GM12878 (cell line): ENCODE results near the gene PPP1R1B. TPM values are rescaled to one million over a fixed set of nuclear protein-coding genes. Genes with fewer than 3 reads are reported as not detected.

Source experiments
- ATAC-seq: fragments of 200-7000 bp; cut with Tn5 transposase; 3 replicates; pipeline ENCODE4 v1.9.1; 2020; ENCODE audit warnings: mild to moderate bottlenecking, moderate library complexity
- BruUV-seq: library from RNA; stranded (reverse); fragments of 400-500 nt; replicated peaks from 2 replicates; lab custom pipeline; 2021; lab: Mats Ljungman, UMichigan
- CTCF ChIA-PET: fragments of 300-600 bp; sonication (Branson Sonifier 250); formaldehyde crosslinking; extraction: SDS; loops from one replicate; lab custom pipeline; 2021; ENCODE audit warnings: inconsistent platforms; lab: Yijun Ruan, JAX
- POLR2A ChIA-PET: fragments of 350-600 bp; formaldehyde crosslinking; extraction: SDS; loops from one replicate; lab custom pipeline; 2021; ENCODE audit warnings: inconsistent platforms; lab: Charles Lee
- RAD21 ChIA-PET: fragments of 300-600 bp; sonication (Branson Sonifier 250); formaldehyde crosslinking; loops from one replicate; lab custom pipeline; 2023; ENCODE audit warnings: antibody characterized with exemption; ENCODE audit not compliant: unreplicated experiment; lab: Charles Lee
- SMC1A ChIA-PET: fragments of 300-600 bp; sonication (Branson Sonifier 250); formaldehyde crosslinking; loops from one replicate; lab custom pipeline; 2023; ENCODE audit not compliant: unreplicated experiment, uncharacterized antibody; lab: Charles Lee
- DNase-seq: peaks from one replicate; pipeline ENCODE4 v3.0.0-alpha.2; 2011; ENCODE audit warnings: low read depth, low spot score
- FAIRE-seq: peaks from 3 replicates; lab custom pipeline; 2011; peaks lifted over from hg19 to GRCh38; lab: Jason Lieb, UNC
- H2AFZ ChIP-seq: 2 replicates; pipeline ENCODE4 v1.6.0; 2011; ENCODE audit warnings: low read depth, low read length, control low read depth; ENCODE audit not compliant: control insufficient read depth
- H3K27ac ChIP-seq: 2 replicates; pipeline ENCODE4 v1.5.1; 2011; ENCODE audit warnings: control low read depth; ENCODE audit not compliant: control insufficient read depth, insufficient read depth
- H3K27me3 ChIP-seq, 2 experiments: replicated peaks in 1 of 2; 2 replicates each; pipeline versions ENCODE4 v1.6.0 to v1.6.1; 2011; ENCODE audit warnings: low read length in 1 of 2; ENCODE audit not compliant: control insufficient read depth in 2 of 2, insufficient read depth in 2 of 2
- H3K36me3 ChIP-seq, 2 experiments: 2 replicates each; pipeline ENCODE4 v1.5.1; 2011; ENCODE audit warnings: low read length in 1 of 2; ENCODE audit not compliant: control insufficient read depth in 2 of 2, insufficient read depth in 2 of 2
- H3K4me1 ChIP-seq: 2 replicates; pipeline ENCODE4 v1.6.1; 2011; ENCODE audit warnings: mild to moderate bottlenecking, low read length, moderate library complexity, mixed read lengths; ENCODE audit not compliant: control insufficient read depth, insufficient read depth
- H3K4me2 ChIP-seq: 2 replicates; pipeline ENCODE4 v1.6.0; 2011; ENCODE audit warnings: control low read depth; ENCODE audit not compliant: control insufficient read depth, insufficient read depth
- H3K4me3 ChIP-seq: fragments of 200-600 bp; sonication (generic); 2 replicates; pipeline ENCODE4 v1.5.1; 2016
- H3K79me2 ChIP-seq: 2 replicates; pipeline ENCODE4 v1.6.0; 2011; ENCODE audit warnings: low read length; ENCODE audit not compliant: control insufficient read depth, insufficient read depth
- H3K9ac ChIP-seq: 2 replicates; pipeline ENCODE4 v1.8.0; 2011; ENCODE audit warnings: low read length, control low read depth, mixed read lengths; ENCODE audit not compliant: control insufficient read depth, insufficient read depth
- H3K9me3 ChIP-seq: replicated peaks from 3 replicates; pipeline ENCODE4 v1.5.1; 2011; ENCODE audit warnings: mild to moderate bottlenecking, low read length; ENCODE audit not compliant: control insufficient read depth, insufficient read depth
- H4K20me1 ChIP-seq: 2 replicates; pipeline ENCODE4 v1.6.0; 2011; ENCODE audit not compliant: control insufficient read depth, insufficient read depth
- CUX1 ChIP-seq: IDR thresholded peaks from 2 replicates; pipeline ENCODE4 v1.6.1; 2012; ENCODE audit warnings: improper control_type of control experiment, low read depth, low read length; ENCODE audit not compliant: insufficient replicate concordance
- JUNB ChIP-seq: IDR thresholded peaks from 2 replicates; pipeline ENCODE4 v1.6.1; 2016; ENCODE audit warnings: antibody characterized with exemption, mild to moderate bottlenecking
- RAD51 ChIP-seq: fragments of 450-650 bp; IDR thresholded peaks from 2 replicates; pipeline ENCODE4 v1.6.1; 2016; ENCODE audit warnings: moderate library complexity, mild to moderate bottlenecking, inconsistent platforms
- ZNF274 ChIP-seq: IDR thresholded peaks from one replicate; pipeline ENCODE4 v1.8.0; 2011; ENCODE audit not compliant: insufficient read length, insufficient read depth
- ZNF622 ChIP-seq: fragments of 450-650 bp; IDR thresholded peaks from 2 replicates; pipeline ENCODE4 v1.6.1; 2017; ENCODE audit warnings: mild to moderate bottlenecking, inconsistent platforms
- WGBS: methylation state at CpG from one replicate; pipeline ENCODE4 v1.1.6; 2016; ENCODE audit warnings: low lambda C conversion rate; ENCODE audit not compliant: insufficient replicate concordance, insufficient coverage; ENCODE audit errors: missing lambda C conversion rate; 5-methylcytosine and 5-hydroxymethylcytosine counted together
- in situ Hi-C: fragments of 300-500 bp; cut with MboI; formaldehyde crosslinking; loops from 9 replicates; pipeline ENCODE4 v1.14.3; 2018; ENCODE audit warnings: mixed read lengths
- intact Hi-C: fragments of 100-400 bp; cut with micrococcal nuclease; formaldehyde crosslinking; loops from one replicate; pipeline ENCODE4 v1.14.2; 2022; ENCODE audit not compliant: unreplicated experiment
- polyA plus RNA-seq, 11 experiments: library from polyadenylated mRNA; depleted of rRNA in 4 of 11; unstranded in 6 of 11; stranded (reverse) in 5 of 11; fragments of >200 nt; fragmentation: Nextera tagmentation in 4 of 11; fragmentation: Illumina TruSeq in 1 of 11; extraction: Ambion mirVana in 4 of 11; extraction: Trizol in 1 of 11; gene quantifications; 1 replicate in 1 of 11; 2 replicates in 10 of 11; pipeline versions ENCODE4 v1.2.1 to v1.2.3, GENCODE V29; 2011 to 2016; ENCODE audit warnings: inconsistent platforms in 2 of 11, missing spikeins in 2 of 11, low read depth in 1 of 11
- total RNA-seq, 4 experiments: library from RNA; depleted of rRNA in 3 of 4; stranded (reverse); fragments of >200 nt in 3 of 4; fragmentation: Illumina TruSeq in 1 of 4; extraction: Trizol in 1 of 4; gene quantifications; 2 replicates each; pipeline versions ENCODE4 v1.2.1 to v1.2.3, GENCODE V29; 2013 to 2021

Gene PPP1R1B
- total and polyA plus RNA-seq, 10 of the 15 experiments (the other 5 are each of a cell fraction or from before 2014, with no cell fraction given): 0.08 TPM; not detected in 9

GRCh38 chr17:39639566-39640458 lies 13.1 kb downstream of the PPP1R1B start:
- Histone ChIP-seq H4K20me1 (peaks cover 3% of the 10 kb centered on the region; the same call in 1 of the 2 replicates), H3K4me3 (no peak overlapping the region), H3K27me3 (no peaks in the 10 kb centered on the region), H3K36me3 (no peaks in the 10 kb centered on the region; a peak in 1 of 4 replicates), H3K27ac (no peak overlapping the region), H3K4me1 (peaks cover 20% of the 10 kb centered on the region), H3K9ac (no peak overlapping the region), H2AFZ (no peak overlapping the region), H3K9me3 (no peaks in the 10 kb centered on the region), H3K4me2 (peak overlapping the region; percentile 7; the same call in 1 of the 2 replicates), H3K79me2 (peaks cover 39% of the 10 kb centered on the region)
- no TSS peak for BruUV-seq
- in situ Hi-C loops (no loop called here), intact Hi-C loops (loop anchor here (5.0 kb wide), 1 partner anchor 112 kb away; no protein-coding TSS in a partner anchor)
- ChIA-PET SMC1A (interaction anchor here (0.6 to 1.0 kb wide), 2 partner anchors 31 to 223 kb away, joined by 3 read pairs; no protein-coding TSS in a partner anchor), CTCF (interaction anchor here (0.7 to 15.5 kb wide), 5 partner anchors 9 to 387 kb away, joined by 3 to 225 read pairs (median 3); no protein-coding TSS in a partner anchor), RAD21 (interaction anchor here (0.6 kb wide), 1 partner anchor 440 kb away, joined by 4 read pairs; the partner anchor contains the start of gene RPL19), POLR2A (interaction anchor here (0.5 kb wide), 1 partner anchor 136 kb away, joined by 5 read pairs; no protein-coding TSS in a partner anchor)
- TF ChIP-seq ZNF622 (no peak), RAD51 (no peak), ZNF274 (no peak), CUX1 (no peak), JUNB (no peak)
- WGBS: 96% methylated on average over 11 of the region's 11 CpGs
- DNase-seq (no peak), FAIRE-seq (no peak), ATAC-seq (no peak)
